Activated CD8-positive, alpha-beta memory T cell treated with anti-CD3 and anti-CD28 coated beads, Interleukin-2, amount 50 U/mL, for 24 hours (primary cell): ENCODE measurements around the gene PRAMEF5.
"Not testable (repeated sequence)": the region's sequence is repeated elsewhere in the genome, so short reads cannot be mapped to it uniquely, and the experiment has no call there.

Experiments
- DNase-seq: peaks from one replicate; pipeline ENCODE4 v3.0.0-alpha.2; 2020; ENCODE audit errors: extremely low read depth

Gene PRAMEF5

GRCh38 chr1:13253898-13254297 is at the start of gene PRAMEF5:
TSS of gene PRAMEF5 (plus strand) at chr1:13254198. CDS start at chr1:13259269, 5,071 bp downstream.
- DNase-seq, result not testable (repeated sequence)

- not testable (repeated sequence) for DNase-seq
Observed at GRCh38 chr1:13208712-13209111, 45.3 kb upstream of the PRAMEF5 start.

GRCh38 chr1:13216619-13217018 is 37.4 kb upstream of the PRAMEF5 start:
- DNase-seq, result not testable (repeated sequence)

GRCh38 chr1:13219203-13219602 is 34.8 kb upstream of the PRAMEF5 start:
- DNase-seq, result not testable (repeated sequence)

- not testable (repeated sequence) for DNase-seq
Observed at GRCh38 chr1:13222788-13223187, 31.2 kb upstream of the PRAMEF5 start.

- DNase-seq, result no peak
Observed at GRCh38 chr1:13224480-13225060, 29.4 kb upstream of the PRAMEF5 start.

GRCh38 chr1:13225675-13226204 is 28.3 kb upstream of the PRAMEF5 start, which contains the start of gene PRAMEF18:
TSS of gene PRAMEF18 (minus strand) at chr1:13226154. CDS start at chr1:13226106, 48 bp downstream.
- not testable (repeated sequence) for DNase-seq

- not testable (repeated sequence) for DNase-seq
Observed at GRCh38 chr1:13227271-13228055, 26.5 kb upstream of the PRAMEF5 start.

- DNase-seq, result no peak
Observed at GRCh38 chr1:13228343-13228781, 25.6 kb upstream of the PRAMEF5 start.

GRCh38 chr1:13230096-13230495 is 23.9 kb upstream of the PRAMEF5 start:
- DNase-seq, result not testable (repeated sequence)

GRCh38 chr1:13230601-13231000 is 23.4 kb upstream of the PRAMEF5 start:
- DNase-seq, result not testable (repeated sequence)

GRCh38 chr1:13231061-13231750 is 22.8 kb upstream of the PRAMEF5 start:
- DNase-seq, result not testable (repeated sequence)

GRCh38 chr1:13232056-13232455 is 21.9 kb upstream of the PRAMEF5 start:
- not testable (repeated sequence) for DNase-seq

- DNase-seq, result not testable (repeated sequence)
Observed at GRCh38 chr1:13234057-13234456, 19.9 kb upstream of the PRAMEF5 start.

- not testable (repeated sequence) for DNase-seq
Observed at GRCh38 chr1:13237572-13237971, 16.4 kb upstream of the PRAMEF5 start.

GRCh38 chr1:13239633-13240032 is 14.4 kb upstream of the PRAMEF5 start:
- not testable (repeated sequence) for DNase-seq

- DNase-seq, result not testable (repeated sequence)
Observed at GRCh38 chr1:13243536-13244263, 10.3 kb upstream of the PRAMEF5 start.

- not testable (repeated sequence) for DNase-seq
Observed at GRCh38 chr1:13245841-13246553, 8.0 kb upstream of the PRAMEF5 start.

GRCh38 chr1:13246554-13246871 is 7.5 kb upstream of the PRAMEF5 start:
- not testable (repeated sequence) for DNase-seq

- not testable (repeated sequence) for DNase-seq
Observed at GRCh38 chr1:13247122-13247521, 6.9 kb upstream of the PRAMEF5 start.

- not testable (repeated sequence) for DNase-seq
Observed at GRCh38 chr1:13265124-13265523, 11.1 kb downstream of the PRAMEF5 start.
